HT1080 (cell line): ENCODE data around the gene DPEP1. TPM values are rescaled to one million over a fixed set of nuclear protein-coding genes. Genes with fewer than 3 reads are reported as not detected.

Experiments
- DNase-seq: peaks from one replicate; pipeline ENCODE4 v3.0.0-alpha.2; 2015; ENCODE audit warnings: low read depth
- total RNA-seq: library from RNA; depleted of rRNA; stranded (reverse); fragments of >200 nt; shearing (Covaris generic); gene quantifications from 2 replicates; pipeline ENCODE4 v1.2.3, GENCODE V29; 2014

DPEP1 gene
- total RNA-seq, 1 experiment from 2014 or later: not detected

DNA sequence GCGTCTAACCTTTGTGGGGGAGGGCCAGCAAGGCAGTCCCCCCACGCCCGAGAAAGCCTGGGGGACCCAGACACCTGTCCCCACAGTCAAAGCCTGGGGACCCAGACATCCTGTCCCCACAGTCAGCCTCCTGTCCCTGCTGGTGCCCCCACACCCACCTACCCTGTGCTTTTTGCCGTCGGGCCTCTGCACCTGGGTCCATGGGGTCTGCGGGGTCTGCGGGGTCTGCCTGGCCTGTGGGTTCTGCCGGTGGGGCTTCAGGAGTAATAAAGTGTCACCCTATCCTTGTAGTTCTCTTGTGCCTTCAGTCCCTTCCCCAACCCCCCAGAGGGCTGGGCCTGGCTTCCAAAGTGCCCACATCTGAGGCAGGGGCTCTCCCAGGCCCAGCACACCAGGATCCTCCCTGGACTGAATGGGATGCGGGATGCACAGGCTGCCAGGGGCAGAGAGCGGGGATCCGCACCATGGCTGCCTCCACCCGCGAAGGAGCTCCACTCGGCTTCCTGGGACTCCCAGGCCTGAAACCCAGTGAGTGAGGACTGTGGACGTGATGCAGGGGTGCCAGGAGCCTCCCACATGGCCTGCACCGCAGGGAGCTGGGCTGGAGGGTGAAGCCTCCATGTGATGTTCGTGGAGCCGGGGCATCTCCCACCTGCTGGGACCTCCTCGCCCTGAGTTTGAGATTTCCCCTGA, 16.3 kb upstream of the DPEP1 start:
- no peak for DNase-seq

DNA sequence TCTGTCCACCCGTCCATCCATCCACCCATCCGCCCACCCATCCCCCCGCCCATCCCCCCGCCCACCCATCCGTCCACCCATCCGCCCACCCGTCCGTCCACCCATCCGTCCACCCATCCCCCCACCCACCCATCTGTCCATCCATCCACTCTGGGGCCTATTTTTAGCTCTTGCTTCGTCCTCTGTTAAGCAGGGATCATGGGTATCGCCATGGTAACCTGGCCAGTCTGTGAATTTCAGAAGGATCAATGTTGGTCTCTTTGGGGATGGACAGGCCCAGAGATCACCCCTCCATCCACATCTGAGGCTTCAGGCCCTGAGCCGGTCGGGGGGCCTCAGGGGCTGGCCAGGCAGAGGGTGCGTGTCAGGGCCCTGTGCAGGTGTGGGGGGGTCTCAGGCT, 15.2 kb upstream of the DPEP1 start:
- DNase-seq: no peak

DNA sequence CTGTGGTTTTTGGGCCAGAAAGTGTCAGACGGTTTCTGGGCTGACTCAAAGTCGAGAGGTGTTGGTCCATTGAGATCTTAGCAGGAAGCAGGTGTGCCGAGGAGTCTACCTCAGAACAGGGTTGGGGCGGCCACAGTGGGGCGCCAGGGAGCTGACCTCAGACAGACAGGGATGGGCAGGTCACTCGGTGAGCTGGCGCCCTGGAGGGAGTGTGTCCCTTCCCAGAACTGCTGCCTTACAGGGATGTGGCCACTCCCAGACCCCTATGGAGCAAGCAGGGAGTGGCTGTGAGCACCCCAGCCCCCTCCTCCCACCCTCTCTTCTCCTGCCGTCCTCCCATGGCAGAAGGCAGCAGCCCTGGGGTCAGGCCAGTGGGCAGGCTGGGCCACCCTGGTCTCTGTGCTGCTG, 14.0 kb upstream of the DPEP1 start:
- DNase-seq: peak; percentile 47

DNA sequence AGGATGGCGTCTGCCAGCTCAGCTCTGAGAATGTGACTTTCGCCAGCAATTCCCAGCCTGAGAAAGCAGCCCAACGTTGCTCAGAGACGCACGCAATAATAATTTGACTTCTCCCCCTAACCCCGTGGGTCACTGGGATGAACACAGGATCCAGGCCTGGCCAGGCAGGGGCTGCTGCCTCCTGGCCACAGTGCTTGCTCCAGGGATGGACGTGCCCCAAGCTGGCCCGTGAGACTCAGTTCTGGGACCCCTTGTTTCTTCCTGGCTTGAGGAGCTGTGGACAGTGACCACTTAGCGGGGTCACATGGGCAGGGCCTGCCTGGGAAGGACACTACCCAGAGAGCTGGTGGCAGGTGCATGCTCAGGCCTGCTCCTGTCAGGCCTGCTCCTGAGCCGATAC, 13.5 kb upstream of the DPEP1 start:
- DNase-seq: no peak

DNA sequence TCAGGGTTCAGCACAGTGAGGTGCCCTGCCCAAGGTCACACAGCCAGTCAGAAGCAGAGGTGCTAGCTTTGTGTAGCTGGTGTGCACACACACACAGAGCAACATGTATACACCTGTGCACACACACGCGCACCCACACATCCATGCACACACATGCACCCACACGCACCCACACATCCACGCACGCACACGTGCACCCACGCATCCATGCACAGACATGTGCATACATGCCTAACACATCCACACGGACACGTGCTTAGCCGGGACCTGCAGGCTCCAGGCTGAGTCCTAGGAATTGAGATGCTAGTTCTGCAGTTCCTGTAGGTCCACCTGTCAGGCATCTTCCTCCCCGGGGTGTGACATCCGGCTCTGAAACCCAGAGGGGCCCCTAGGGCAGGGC, 13.0 kb upstream of the DPEP1 start:
- DNase-seq: no peak

DNA sequence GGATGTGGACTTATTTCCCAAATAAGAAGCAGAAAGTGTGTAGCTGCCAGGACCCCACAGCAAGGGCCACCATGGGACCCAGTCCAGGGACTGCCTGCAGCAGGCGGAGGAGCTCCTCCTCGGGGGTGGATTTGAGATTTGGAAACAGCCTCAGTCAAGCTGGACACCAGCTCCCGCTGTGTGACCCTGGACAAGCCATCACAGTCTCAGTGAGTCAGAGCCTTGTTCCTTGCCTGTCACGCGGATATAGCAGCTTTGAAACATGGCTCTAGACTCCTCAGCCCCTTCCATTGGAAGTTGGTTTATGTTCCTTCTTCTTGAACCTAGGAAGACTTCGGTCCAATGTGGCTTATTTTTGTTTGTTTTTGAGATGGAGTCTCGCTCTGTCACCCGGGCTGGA, 12.5 kb upstream of the DPEP1 start:
- DNase-seq: no peak

DNA sequence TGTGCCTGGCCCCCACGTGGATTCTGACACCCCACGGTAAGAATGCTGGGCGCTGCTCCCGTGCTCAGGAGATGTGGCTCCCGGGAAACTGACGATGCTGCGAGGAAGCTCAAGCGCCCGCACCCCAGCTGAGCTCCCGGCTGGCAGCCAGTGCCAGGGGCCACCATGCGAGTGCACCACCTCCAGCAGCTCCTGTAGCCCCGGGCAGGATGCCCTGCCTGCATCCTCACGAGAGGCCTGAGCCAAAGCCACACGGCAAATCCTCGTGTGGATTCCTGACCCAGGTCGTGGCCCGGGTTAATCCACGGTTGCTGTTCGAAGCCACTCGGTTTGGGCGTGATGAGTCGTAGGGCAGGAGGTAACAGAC, 11.6 kb upstream of the DPEP1 start:
- DNase-seq: no peak

DNA sequence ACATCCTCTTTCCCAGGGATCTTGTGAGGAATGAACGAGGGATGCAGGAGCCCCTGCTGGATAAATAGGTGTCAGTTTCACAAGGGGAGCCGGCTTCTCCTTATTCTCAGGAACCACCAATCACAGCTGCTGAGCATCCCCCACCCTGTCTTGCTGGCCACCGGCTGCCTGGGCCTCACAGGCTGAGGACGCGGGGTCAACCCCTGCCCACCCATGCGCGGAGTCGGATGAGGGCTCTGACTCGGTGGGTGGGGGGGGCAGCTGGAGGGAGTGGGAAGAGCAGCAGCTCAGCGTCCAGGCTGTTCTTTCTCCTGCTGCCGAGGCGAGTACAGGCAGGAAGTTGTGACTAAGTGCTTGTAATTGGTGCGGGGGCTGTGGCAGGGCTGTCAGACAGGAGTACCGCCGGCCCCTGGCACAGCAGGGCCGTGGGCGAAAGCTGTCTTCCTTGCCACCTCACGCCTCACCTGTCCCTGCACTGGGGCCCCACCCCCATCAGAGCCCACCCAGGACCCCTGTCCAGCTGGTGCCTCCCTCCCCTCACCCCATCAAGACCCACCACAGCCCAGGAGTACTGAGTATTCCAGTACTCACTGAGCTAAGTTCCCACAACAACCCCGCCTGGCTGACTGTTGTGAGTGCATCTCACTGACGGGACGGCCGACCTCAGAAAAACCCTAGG, 11.0 kb upstream of the DPEP1 start:
- peak; percentile 88 for DNase-seq

DNA sequence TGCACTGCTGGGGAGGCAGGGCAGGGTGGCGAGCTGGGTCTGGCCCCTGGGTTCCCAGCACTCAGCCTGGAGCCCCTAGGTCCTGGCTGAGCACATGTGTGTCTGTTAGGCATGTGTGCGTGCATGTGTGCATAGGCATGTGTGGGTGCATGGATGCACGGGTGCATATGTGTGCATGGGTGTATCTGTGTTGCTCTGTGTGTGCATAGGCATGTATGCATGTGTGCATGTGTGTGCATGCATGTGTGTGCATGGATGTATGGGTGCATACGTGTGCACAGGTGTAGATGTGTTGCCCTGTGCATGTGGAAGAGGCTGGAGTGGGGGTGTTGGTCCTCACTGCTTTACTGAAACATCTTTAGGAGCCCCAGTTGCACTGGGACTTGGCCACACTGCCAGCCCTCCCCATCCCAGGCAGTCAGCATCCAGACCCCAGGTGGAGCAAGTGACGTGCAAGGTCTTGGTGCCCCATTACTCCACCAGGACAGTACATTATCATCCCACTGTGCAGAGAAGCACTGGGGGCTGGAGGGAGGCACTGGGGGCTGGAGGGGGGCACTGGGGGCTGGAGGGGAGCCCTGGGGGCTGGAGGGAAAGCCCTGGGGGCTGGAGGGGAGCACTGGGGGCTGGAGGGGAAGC, 10.4 kb upstream of the DPEP1 start:
- no peak for DNase-seq

DNA sequence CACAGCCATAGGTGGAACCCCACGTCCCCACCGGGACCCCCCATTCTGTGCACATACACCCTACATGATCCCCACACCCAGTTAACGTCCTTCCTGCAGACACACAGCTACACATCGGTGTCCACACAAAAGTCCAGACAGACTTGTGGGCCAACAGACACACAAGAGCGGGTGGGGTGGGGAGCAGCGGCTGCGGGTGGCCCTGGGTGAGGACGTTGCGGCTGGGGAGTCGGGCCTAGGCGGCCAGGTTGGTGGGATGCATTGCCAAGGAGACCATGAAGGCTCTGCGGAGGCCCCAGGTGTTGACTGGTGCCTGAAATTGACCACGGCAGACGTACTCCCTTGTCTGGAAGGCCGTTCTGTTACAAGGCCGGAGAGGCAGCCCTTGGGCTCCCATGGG, 8.7 kb upstream of the DPEP1 start:
- no peak for DNase-seq

DNA sequence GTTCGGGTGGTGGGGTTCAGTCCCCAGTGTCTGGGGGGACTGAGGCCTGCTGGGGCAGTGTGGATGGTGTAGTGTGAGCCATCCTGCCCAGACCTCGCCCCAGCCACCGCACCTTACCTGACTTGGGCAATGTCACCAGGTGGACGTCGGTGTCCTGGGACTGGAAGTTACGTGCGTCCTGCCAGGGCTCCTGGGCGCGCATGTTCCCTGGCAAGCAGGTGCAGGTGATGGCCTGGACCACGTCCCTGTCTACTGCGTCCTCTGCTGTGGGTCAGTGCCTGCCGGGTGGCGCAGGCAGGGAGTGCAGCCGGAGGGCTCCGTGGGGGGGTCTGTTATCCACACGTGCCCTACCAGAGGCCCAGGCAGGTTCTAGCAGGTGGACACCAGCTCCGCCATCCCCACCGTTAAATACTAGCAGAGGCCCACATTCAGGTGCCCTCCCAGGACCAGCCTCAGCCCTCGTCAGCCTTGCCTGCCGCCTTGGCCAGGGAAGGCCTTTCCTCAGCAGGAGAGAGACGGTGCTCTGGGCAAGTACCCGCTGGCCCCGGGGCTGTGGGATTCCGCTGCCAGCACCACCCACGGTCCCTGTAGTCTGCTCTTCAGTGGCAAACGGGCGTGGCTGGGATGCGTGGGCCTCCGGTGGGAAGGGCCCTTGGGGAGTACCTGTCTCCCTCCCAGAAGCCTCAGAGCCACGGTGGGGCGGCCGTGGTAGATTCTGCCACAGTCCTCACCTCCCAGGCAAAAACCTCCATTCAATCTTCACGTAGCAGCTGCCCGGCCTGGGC, 8.1 kb upstream of the DPEP1 start:
- no peak for DNase-seq

DNA sequence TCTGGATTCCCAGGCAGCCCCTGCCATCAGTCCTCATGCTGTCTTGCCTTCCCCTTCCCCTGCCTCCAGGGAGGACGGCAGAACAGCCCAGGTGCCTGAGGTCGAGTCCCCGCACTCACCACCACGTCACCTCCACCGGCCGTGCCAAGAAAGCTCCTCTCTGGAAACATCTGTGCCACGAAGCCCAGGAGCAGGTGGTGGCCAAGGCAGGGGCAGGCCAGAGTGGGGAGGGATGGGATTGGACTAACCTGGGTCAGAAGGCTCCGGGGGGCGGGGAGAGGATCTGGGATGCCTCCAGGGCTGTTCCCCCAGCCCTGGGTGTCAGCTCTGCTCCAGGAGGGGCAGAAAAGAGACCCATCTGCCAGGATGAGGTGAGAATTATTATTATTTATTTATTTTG, 7.4 kb upstream of the DPEP1 start:
- DNase-seq: no peak

DNA sequence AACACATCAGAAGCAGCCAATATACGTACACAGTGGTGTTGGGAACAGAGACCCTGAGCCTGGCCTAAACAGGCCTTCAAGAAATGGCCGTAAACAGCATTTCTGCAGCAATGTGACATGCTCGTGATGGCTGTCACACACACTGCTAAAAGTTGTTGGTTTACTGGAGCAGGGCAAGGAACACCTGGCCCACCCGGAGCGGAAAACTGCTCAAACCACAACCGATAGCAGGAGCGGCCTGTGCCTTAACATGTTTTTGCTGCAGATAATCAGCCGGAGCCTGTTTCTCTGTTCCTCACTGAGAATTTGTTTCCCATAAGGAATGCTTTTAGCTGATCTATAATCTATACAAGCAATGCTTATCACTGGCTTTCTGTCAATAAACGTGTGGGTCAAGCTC, 6.0 kb upstream of the DPEP1 start:
- DNase-seq: no peak

DNA sequence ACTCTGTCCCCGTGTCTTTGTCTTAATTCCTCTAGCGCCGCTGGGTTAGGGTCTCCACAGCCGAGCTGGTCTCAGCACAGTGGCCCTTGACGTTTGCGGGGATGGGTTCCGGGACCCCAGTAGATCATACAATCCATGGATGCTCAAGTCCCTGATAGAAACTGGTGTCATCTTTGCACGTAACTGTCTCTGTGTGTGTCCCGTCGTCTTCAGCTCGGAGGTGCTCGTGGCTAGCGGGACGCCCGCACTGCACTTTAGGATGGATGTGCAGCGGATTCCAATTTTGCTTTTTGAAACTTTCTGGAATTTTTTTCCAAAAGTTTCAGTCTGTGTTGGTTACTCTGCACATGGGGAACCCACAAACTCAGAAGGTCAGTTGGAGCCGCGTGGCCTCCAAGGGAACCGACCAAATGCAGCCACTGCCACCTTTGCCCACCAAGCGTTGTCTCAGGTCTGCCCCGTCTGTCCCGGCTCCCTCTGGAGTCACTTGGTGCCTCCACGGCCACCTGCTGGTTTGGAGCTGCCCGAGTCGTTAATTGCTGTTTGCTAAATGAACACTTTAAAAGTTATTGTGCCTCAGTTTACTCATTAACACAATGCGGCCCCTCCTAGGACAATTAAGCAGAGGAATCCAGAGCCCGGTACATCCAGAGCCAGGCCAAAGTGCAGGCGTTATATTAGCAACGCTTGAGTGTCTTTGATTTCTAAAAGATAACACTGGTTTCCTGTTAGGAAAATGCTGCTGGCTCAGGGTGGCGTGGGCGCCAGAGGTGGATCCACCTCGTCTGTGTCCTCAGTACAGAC, 5.3 kb upstream of the DPEP1 start:
- no peak for DNase-seq

DNA sequence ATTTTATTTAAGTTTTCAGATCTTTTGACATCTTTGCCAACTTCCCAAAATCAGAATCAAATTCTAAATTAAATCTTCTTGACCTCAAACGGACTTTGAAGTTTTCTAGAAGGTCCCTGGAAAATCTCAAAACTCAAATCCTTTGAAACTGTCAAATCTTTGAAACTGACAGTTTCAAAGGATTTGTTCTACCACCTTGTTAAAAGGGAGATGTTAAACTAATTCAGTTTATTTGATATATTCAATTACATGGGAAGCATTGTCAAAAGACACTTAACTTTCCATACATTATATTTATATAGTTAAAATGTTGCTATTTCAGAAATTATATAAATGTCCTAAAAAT, 3.4 kb upstream of the DPEP1 start:
- DNase-seq: no peak

DNA sequence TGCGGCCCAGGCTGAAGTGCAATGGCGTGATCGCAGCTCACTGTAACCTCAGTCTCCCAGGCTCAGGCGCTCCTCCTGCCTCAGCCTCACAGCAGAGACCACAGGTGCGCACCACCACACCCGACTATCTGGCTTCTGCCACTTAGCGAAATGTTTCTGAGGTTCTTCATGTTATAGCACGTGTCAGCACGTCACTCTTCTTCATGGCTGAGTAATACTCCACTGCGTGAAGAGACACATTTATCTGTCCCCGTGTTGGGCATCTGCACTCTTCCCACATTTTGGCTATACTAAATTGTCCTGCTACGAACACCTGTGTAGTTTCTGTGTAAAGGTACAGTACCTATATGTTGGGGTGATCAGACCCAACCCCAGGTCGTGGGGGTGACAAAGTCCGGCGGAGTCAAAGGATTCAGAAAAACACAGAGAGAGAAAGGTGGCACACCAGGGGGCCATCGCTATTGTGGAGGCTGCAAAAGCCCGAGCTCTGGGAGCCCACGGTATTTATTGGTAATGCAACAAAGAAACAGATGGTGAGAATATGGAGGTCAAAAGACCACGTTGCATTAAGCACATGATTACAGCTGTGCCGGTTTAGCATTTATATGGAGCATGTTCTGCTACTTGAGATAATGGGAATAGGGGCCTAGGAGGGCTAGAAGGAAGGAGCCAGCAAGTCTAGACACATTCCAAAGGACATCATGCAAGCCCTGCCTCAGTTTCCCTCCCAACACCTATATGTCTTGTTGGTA, 851 bp upstream of the DPEP1 start:
- DNase-seq: no peak

DNA sequence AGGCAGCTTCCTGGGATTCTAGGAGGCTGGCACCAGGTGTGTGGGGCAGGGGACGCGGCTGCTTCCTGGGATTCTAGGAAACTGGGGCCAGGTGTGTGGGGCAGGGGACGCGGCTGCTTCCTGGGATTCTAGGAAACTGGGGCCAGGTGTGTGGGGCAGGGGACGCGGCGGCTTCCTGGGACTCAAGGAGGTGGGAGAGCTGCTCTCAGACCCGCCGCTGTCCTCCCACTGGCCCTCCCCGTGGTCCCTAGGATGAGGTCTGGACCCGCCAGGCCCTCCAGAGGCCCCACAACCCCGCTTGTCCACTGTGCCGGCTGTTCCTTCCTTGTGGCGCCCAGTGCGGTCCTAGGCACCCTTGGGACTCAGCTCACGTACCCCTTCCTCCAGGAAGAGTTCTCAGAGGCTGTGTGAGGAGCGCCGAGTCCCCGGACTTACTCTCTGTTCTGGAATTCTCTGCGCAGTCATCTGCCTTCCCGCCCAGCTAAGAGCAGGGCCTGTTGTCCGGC, 565 bp downstream of the DPEP1 start:
- no peak for DNase-seq

DNA sequence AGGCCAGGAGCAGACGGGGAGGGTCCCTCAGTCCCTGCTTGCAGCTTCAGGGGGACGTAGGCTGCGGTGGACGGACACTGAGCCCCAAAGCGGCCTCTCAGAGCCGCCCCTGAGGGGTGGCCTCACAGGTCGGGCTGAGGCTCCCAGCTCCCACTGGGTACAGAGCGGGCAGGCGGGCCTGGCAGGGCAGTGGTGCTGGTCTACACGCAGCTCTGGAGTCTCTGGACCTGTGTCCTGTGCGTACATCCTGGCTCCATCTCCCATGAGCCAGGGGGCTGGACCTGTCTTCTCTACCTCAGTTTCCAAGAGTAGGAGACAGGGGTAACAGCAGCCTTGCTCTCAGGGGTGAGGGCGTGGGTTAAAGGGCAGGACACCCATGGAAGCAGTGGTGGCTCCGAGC, 1.7 kb downstream of the DPEP1 start:
- DNase-seq: no peak

DNA sequence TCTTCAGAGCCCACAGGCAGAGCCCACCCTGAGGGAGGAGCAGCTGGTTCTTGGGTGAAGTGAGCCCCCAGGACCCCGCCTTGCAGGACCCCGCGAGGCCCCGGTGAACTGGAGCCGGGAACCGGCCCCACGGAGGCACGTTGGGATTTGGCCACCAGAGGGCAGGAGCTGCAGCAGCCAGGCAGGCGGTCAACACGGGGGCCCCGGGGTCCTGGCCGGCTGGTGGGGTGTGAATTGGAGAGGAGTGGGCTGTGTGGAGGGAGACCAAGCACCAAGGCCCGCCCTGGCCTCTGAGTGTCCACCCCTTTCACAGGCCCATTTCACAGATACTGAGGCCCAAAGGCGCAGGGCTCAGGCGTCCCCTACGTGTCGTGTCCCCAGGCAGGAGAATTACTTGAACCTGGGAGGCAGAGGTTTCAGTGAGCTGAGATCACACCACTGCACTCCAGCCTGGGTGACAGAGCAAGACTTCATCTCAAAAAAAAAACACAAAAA, 2.2 kb downstream of the DPEP1 start:
- DNase-seq: no peak

DNA sequence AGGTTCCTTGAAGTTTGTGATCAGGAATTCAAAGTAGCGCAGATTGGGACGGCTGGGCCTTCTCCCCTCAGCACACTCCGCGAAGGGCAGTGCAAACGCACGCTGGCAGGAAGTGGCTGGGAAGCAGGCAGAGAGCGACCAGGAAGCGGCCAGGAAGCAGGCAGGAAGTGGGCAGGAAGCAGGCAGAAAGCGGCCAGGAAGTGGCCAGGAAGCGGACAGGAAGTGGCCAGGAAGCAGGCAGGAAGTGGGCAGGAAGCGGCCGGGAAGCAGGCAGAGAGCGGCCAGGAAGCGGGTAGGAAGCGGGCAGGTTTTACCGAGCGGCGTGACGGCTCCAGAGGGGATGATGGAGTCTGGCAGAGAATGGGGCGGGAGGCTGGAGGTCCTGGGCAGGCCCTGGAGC, 3.2 kb downstream of the DPEP1 start:
- DNase-seq: no peak
